ENCODE measurements around the gene ADAM12.

The ADAM12 gene

DNA sequence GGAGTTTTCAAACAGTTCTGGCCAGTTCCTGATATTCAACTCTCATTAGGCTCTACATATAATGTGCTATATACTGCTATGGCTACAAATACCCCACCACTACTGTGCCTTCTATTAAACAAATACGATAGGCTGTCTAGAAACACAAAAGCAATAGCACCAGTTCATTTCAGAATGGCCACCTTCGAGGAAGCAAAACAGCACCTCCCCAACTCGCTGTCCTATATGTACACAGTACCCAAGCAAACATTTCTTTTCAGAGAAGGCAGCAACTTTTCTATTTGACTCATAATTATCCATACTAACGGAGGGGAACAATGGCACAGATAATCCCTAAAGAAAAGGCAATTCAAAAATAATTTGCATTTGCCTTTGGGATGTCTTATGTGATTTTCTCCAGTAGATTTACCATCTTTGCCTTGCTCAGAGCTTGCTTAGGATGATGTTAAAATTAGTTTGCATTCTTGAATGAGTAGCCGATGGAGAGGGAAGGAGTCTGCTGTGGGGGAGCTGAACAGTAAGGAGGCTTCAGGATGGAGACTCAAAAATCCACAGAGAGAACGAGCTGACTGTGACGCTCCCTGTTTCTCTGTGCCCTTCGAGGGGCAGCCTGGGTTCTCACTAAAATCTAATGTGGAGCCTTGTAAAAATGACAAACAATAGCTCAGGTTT, 273.3 kb downstream of the ADAM12 start:
- DNase-seq (ENCODE audit: low spot score), result no peak

DNA sequence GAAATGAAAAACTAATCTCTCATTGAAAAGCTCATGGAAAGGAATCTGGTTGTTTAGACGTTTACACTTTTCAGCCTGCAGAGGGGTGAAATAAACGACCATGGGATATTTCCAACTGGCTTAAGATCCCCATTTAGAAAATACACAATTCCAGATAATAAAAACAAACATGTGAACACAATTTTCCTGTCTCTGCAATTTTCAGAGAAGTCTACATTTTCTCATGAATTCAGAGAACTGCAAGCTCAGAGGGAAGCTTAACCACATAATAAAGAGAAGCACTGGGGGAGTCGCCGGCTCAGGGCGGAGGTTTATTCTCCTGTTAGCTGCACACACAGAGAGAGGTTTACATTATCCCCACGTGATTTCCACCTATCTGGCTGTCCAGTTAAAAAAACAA, 276.8 kb downstream of the ADAM12 start:
- no peak for DNase-seq (ENCODE audit: low spot score)

DNA sequence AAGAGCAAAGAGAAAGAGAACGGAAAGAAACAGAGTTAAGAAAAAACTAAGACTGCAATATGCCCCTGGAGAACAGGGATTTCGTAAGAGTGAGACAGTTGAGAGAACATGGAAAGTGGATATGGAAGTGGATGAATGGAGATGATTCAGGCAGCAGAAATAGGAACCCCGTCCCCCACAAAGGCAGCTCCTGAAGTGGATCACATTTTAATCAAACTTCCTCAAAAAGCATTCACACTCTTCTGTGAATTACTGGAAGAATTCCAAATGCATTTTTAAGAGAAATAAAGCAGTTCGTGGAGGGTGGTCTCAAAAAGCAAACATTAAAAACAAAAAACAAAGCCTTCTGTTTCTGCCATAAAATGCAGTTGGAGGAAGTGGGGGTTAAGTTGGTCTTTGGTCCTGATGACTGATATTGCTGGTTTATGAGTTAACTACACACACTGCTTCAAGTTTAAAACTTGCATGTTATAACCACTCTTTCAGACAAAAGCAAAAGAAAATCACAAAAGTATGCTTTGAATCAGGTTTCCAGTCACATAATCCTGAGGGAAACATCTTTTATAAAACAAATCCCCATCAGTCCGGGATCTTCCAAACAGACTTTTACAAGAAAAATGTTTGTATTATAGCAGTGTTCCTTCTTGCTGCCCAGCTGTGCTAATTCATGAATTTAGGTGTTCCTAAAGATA, 277.6 kb downstream of the ADAM12 start:
- no peak for DNase-seq (ENCODE audit: low spot score)

DNA sequence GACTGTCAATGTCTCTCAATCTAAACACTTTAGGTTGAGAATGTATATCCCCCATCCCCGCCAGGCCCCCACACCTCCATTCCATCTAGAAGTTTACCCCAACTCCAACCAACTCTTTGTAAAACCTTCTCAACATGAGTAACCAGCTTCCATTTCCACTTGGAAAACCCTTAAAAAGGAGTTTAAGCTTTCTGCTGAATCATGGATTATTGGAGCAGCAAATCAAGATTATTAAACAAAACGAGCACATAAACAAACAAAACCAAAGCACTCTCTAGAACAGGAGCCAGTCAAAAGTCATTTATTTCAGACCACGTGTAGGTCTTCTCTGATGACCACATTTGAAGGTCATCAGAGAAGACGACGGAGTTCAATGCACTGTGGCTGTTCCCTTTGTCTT, 278.4 kb downstream of the ADAM12 start:
- no peak for DNase-seq (ENCODE audit: low spot score)

DNA sequence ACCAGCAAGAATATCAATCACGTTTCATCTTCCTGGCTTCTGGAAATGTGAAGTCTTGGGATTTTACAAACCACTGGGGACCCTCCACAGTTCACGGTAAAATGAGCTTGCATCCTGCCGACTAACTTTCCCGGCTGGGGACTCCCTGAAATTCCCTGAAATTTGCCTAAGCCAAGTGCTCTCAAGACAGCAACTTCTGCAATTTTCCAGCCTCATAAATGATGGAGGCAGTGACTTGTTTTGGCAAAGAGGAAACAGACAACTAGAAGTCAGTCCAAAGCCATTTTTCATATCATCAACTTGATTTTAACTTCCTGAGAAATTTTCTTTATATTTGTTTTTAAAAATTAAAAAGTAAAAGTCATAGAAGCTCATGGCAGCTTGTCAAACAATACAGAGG, 279.6 kb downstream of the ADAM12 start:
- DNase-seq (ENCODE audit: low spot score), result no peak

DNA sequence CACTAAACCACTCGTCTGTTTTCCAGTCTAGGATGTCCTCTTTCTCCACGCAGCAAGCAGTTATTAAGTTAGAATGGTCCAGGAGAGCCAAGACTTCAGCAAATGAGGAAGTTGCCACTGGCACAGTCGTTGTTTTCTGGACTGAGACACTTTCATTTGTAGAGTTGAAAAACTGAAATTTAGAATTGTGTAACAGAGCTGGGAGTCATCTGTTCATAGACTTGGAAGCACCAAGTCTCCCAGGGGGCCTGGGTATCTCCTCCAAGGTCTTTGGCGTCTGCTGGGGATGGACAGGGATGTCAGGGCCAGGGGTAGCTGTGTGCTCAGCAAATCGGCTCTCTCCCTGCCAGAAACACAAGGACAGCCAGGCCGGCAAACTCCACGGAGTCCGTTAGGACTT, 283.5 kb downstream of the ADAM12 start:
- no peak for DNase-seq (ENCODE audit: low spot score)

DNA sequence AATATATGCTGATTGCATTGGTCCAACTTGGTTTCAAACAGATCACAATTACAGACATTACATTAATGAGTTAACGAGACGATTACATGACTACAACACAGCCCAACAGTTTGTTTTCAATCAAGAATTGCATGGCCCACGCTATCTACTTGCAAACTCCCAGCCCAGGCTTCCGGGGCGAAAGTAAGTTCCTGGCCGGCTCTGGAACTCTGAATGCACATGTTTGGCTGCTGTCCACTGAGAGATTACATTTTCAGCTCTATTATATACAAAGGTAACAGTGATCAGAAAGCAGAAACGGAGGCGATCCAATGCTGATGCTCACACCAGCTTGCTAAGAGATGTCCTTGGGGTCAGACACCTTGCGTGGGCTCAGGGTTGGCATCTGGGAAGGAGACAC, 285.6 kb downstream of the ADAM12 start:
- DNase-seq (ENCODE audit: low spot score), result no peak

DNA sequence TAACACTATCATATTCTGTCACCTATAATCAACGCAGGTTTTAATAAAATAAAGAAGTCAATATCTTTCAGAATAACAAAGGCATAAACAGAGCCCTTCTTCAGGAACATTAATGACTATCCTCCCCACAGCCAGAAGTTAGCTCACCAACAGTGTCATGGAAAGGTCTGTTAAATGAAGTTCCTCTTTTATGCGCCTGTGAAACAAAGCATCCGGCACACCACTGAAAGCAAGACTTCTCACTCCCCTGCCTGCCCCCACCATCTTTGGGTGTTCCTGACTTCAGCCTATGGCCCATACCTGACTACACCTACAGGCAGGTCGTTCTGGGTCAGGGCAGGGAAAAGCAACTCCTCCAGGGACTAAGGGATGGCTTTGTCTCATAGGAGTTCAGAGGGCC, 286.5 kb downstream of the ADAM12 start:
- DNase-seq (ENCODE audit: low spot score), result no peak

DNA sequence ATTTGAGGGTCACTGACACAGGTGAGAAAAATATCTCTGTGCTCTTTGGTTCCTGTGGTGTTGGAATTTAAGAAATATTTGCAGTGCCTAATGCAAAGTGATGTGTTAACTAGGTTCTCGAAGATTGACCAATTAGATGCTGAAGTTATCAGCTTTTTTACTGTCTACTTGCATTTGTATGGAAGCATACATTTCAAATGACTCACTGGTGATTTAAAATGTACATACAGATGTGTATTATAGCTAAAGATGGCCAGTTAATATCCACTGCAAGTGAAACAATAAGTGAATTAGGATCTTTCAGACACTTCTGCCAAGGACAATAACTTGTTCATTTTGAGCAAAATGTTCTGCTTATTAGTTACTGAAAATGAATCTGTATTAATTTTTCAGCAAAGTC, 287.0 kb downstream of the ADAM12 start:
- DNase-seq (ENCODE audit: low spot score), result no peak

DNA sequence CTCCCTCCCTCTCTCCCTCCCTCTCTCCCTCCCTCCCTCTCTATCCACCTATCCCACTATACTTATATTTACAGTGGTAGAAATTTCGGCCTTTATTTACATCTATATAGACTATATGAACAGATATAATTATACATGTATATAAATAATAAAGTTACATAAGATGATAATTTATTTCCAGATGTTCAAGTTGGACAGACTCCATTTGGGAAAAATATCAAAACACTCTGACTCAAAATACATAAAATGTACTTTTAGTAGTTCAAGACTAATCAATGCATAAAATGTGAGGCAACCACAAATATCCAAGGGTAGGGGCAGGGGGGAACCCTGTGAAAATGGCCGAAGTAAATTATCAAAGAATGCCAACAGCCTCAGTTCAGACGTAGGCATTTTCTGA, 288.9 kb downstream of the ADAM12 start:
- DNase-seq (ENCODE audit: low spot score), result no peak

DNA sequence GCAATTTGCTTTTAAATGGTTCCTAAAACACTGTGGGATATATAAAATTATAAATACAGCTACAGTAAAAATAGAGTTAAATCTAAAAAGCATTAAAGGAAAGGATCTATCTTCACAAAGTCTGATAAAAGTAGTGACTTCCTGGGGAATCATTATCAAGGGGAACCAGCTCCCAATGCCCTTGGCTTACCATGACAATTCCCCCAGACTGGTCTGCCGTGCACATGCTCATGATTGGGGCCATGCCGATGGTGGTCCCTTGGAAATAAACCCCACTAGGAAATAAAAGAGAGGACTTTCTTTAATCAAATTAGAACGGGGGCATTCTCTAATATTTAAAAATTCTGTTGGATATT, 290.1 kb downstream of the ADAM12 start:
- DNase-seq (ENCODE audit: low spot score), result no peak

DNA sequence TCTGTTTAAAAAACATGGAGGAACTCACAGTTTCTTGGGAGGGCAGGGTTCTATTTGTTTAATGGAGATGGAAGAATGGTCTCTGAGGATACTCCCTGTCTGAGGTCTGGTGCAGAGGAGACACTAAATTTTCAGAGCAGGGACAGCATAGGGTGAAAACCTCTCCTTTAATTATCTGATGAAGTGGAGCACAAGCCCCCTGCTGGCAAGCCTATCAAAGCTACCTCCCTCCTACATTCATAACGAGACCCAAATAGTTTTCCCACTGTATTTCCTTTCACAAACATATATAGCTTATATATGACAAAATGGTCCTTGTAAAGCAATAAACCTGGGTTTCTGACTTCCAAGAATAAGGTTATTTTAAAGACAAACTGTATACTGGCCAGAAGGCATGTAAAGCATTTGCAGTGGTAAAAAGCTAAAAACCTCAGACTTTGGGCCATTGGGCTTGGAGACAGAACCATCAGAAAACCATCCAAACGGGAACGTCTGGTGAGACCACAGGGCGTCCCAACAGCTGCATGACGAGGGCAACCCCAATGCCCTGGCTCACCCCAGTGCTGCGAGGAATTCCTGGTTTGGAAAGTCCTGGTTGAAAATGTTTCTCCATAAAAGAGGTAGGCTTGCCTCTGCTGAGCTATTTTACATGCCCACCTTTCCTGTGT, 290.6 kb downstream of the ADAM12 start:
- DNase-seq (ENCODE audit: low spot score), result no peak

DNA sequence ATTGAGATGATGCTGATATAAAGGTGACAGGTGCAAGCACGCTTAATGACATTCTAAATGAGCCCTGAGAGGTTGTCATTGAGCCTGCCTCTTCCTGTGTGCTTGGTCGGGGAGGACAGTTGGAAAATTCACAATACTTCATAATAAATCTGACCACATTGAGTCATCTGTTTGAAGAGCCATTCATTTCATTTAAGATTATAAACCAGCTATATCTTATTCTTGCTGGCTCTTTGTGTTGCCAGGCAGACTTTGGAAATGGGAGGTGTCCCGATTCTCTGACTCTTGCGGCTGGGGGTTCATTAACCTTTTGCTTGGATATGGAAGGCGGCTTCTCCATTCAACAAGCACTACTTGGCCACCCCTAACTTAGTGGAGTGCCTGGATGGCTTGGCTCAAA, 293.7 kb downstream of the ADAM12 start:
- no peak for DNase-seq (ENCODE audit: low spot score)

DNA sequence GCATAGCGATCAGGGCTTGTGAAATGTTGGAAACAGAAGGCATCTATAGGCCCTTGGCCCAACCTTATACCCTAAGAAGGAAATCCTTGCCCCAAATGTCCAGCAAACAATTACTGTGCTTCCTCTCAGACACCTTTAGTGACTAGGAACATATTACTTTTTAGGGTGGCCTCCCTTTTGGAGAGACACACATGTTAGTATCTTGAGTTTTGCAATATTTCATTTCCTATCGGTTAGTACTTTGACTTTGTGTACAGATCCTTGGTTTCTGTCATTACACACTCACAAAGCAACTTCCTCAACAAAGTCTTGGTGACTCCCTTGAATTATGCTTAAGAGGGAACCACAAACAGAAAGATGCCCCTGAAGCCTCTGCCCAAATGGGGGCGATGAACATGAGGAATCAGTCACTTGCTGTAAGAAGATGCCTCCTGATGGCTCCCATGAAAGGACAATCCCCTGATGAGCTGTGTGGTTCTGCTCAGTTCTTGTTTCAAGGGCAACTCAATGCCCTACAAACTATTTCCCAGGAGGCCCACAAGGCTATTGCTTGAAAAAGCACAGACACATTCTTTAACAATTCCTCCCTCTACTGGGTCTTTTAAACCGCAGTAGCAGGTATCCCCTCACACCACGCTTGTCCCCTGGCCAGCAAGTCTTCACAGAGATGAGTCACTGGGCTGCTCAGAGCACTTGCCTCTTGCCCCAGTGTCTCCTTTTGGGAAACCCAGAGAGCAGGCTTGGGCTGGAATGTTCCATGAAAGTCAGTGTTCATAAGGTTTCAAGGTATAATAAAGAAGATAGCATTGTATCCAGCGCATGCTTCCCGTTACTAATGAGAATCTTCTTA, 295.7 kb downstream of the ADAM12 start:
- DNase-seq (ENCODE audit: low spot score), result no peak

DNA sequence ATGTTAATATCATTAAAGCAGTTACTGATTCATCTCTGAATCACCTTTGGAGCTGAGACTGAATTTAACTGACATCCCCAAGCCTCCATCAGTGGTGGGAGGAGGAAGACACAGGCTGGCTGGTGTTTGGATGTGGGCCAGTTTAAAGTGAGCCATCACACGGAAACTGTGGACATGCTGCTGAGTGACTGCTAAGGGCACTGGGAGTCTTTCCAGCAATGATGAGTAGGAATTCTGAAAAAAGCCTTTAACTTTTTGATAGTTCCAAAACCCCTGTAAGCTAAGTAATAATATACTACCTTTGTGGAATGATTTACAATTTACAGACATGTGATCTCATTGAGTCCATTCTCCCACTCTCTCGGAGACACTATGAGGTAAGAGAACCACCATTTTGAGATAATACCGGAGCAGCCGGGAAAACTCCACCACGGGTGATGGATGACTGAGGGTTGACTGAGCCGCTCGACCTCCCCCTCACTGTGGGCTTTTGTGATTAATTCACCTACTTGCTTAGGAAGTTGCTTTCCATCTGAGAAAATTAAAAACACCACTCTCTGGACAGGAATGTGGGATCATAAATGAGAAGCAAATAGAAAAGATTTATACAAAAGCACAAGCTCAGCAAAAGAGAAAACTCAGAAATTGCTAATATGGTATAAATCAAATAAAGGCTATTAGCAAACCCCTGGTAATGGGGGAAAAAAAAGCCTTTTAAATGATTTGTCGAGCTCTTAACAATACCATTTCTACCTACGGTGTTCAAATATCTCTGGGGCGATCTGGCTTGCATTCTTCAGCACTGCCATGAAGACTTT, 297.2 kb downstream of the ADAM12 start:
- peak; percentile 9 for DNase-seq (ENCODE audit: low spot score)

DNA sequence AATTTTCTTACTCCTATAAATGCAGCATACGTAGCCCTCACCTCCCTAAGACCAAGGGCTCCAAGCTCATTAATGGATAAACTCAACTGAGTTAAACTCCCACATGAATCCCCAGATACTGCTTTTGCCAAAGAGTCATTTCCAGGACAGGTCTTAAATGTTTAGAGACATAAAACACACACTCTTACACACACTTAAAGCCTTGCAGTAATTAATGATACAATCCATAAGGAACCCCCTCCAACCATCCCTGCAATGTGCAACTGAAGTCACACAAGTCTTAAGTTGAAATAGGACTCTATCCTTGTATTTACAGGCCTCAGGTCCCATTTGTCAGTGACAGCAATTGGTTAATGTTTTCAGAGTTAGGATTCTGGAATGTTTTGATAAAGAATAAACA, 297.8 kb downstream of the ADAM12 start:
- no peak for DNase-seq (ENCODE audit: low spot score)

DNA sequence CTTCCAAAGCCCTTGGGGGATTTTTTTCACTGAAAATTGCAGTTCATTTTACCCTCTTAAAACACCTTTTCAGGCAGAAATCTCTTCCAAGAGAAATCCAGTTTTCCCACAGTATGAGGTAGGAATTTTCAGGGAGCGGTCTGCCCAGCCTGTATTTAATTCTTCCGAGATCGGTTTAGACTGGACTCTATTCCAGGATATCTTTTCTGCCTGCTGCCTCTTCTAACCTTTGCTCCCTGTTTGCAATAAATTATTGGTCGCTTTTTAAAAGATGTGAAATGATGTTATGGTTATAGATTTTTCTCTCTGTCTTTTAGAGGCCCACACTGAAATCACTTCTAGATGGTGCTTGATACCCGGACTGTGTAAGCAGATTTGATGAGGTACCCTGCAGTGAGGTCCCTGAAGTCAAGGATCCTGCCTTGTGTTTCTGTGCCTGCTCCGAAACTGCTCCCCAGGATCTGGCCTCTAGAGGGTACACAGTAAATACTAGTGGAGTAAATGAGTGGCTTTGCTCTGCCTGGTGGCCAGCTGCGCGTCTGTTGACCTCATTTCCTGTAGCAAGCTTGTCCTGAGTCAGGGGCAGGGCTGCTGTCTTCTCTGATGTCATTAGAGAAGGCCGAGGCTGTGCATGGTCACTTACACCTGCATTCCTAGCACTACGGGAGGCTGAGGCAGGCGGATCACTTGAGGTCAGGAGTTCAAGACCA, 300.3 kb downstream of the ADAM12 start:
- DNase-seq (ENCODE audit: low spot score), result no peak

DNA sequence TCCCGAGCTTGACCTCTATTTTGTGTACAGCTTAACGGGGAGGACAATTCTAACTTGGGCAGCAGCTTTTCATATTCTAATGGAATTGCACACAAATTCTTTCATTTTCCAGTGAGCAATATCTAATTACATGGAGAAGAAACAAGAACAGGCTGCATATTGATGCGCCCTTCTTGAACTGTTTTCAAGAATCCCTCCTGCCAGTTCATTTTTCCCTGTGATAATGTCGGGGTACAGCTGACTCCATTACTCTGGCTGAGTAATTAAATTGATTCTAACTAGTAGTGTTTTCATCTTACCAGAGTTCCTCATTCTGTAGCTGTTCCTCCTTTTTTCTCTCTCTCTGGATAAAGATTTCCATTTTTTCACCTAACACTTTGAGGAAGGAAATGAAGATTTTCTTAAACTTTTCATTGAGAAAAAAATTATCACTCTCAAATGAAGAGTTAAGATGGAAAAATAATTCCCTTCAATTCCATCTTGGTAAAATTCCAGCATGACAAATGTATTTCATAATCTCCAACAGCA, 301.1 kb downstream of the ADAM12 start:
- DNase-seq (ENCODE audit: low spot score), result no peak

DNA sequence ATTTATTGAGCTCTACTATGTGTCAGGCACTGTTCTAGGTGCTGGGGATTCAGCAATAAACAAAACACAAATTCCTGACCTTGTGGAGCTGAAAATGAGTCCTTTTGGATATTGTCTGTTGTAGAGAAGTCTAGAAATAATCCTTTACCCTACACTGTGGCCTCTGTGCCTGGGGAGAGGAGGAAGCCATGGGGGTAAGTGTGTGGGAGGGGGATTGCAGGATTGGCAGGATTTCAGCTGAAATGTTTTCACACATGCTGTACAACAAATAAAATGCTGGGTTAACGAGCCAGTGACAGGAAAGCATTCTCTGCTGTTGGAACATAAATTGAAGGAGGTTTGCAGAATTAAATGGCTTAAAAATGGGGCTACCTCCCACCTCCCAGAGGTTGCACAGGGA, 302.5 kb downstream of the ADAM12 start:
- no peak for DNase-seq (ENCODE audit: low spot score)

DNA sequence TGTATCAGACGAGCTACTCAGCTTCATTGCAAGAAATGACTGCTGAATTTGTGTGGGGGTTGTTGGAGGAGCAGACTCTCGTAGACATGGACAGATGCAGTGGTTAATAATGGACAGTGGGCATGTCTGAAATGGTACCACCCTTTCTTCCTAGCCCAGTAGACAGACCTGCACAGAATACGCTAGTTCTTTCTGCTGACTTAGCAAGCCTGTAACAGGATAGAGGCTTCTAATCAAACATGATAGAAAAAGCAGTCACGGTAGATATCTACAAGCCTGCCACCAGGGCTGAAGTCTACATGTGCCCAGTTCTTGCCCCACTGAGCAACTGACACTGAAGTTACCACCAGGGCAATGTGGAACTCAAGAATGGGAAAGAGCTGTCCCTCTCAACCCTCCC, 303.9 kb downstream of the ADAM12 start:
- DNase-seq (ENCODE audit: low spot score), result no peak

DNA sequence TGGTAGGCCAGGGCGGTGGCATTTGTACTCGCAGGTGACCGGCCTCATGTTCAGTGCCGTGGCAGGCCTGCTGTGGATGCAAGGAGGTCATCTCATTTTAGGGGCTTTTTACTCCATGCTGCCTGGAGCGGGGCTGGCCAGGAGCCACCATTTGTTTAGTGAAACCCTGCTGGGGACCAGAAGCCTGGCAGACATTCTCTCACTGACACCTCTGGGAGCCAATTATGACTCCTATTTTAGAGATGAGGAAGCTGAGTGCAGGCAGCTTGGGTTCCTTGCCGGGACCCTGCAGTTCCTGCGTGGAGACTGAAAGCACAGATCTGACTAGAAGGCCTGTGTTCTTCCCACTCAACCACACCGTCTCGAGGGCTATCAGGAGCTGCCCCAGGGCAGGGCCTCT, 305.3 kb downstream of the ADAM12 start:
- DNase-seq (ENCODE audit: low spot score), result no peak

Measured in LoVo (cell line).